ENCODE measurements around the gene ELOA. TPM values are rescaled to one million over a fixed set of nuclear protein-coding genes. Genes with fewer than 3 reads are reported as not detected.

ELOA gene
- total and polyA plus RNA-seq, 2 of the 13 experiments (the other 11 are each of a cell fraction or from before 2014, with no cell fraction given), result 14.2 to 28.5 TPM

DNA sequence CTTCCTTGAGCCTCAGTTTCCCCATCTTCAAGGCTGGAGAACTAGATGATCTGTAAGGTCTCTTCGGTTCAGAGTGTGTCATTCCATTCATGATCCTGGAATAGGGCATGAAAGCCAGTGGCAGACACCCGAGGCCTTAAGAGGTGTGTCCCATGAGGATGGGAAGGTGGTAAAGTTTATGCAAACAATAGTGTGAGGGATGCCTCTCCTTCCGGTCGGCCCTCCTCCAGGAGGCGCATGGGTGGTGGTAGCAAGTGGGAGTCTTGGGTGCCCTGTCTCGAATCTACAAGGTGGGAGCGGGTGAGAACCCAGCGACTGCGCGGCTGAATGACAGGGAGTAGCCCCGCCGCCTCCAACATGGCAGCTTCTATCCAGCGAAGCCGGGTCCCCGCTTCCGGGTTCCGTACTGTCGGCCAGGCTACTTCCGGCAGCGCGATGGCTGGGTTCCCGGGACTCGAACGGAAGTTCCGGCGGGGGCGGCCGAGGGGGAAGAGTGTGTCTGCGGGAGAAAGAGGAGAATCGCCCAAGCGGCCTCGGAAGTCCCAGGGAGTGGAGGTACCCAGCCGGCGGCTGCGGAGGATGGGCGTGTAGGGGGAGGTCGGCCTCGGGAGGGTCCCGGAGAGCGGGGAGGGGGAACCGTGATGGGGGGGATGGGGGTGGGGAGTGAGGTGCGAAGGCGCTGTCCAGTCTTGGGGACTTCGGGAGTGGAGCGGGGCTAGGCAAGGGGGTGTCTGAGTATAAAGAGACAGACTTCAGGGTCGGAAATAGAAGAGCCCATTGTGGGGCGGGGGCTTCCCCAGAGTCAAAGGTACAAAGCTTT is 47.6 kb downstream of the ELOA start, which contains the start of gene LYPLA2 (continued):
- TF ChIP-seq, protein P1, sequence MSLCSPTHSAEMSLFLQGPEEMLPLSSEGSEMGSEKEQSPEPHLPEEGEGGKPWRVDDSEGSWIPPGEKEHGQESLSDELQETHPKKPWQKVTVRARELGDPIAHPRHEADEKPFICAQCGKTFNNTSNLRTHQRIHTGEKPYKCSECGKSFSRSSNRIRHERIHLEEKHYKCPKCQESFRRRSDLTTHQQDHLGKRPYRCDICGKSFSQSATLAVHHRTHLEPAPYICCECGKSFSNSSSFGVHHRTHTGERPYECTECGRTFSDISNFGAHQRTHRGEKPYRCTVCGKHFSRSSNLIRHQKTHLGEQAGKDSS (CRISPR knock-in tag; IDR thresholded peaks at IDR 0.05; ENCODE audit: borderline replicate concordance, low read depth), result no peak
- no peak for TF ChIP-seq POLR2AphosphoS2 (IDR thresholded peaks at IDR 0.05; ENCODE audit: low read depth, low read length)
- TF ChIP-seq JDP2 (CRISPR knock-in tag; IDR thresholded peaks at IDR 0.05; ENCODE audit: borderline replicate concordance), result no peak
- TF ChIP-seq ZFP41 (CRISPR knock-in tag; IDR thresholded peaks at IDR 0.05; ENCODE audit: borderline replicate concordance), result no peak
- TF ChIP-seq PAF1 (CRISPR knock-in tag; IDR thresholded peaks at IDR 0.05), result no peak
- TF ChIP-seq ZNF749 (CRISPR knock-in tag; IDR thresholded peaks at IDR 0.05; ENCODE audit: borderline replicate concordance), result no peak
- no peak for TF ChIP-seq KLF12 (CRISPR knock-in tag; IDR thresholded peaks at IDR 0.05; ENCODE audit: borderline replicate concordance)
- TF ChIP-seq ZNF598 (CRISPR knock-in tag; IDR thresholded peaks at IDR 0.05; ENCODE audit: borderline replicate concordance), result no peak
- no peak for TF ChIP-seq IRF1 (CRISPR knock-in tag; IDR thresholded peaks at IDR 0.05; ENCODE audit: low read depth)
- TF ChIP-seq STAG1 (CRISPR knock-in tag; IDR thresholded peaks at IDR 0.05), result no peak
- TF ChIP-seq CENPT (CRISPR knock-in tag; IDR thresholded peaks at IDR 0.05; ENCODE audit: low read depth), result no peak
- no peak for TF ChIP-seq ZKSCAN1 (IDR thresholded peaks at IDR 0.05; ENCODE audit: low read length)
- no peak for TF ChIP-seq ARNT (IDR thresholded peaks at IDR 0.05)
- TF ChIP-seq YEATS2 (CRISPR knock-in tag; IDR thresholded peaks at IDR 0.05; ENCODE audit: borderline replicate concordance), result peak; percentile 73; the same call in 1 of the 2 replicates
- no peak for TF ChIP-seq TMF1 (CRISPR knock-in tag; IDR thresholded peaks at IDR 0.05; ENCODE audit: low read depth)
- TF ChIP-seq HBP1 (CRISPR knock-in tag; IDR thresholded peaks at IDR 0.05; ENCODE audit: low read depth), result no peak; the same call in 1 of the 2 replicates
- no peak for TF ChIP-seq TCF7 (IDR thresholded peaks at IDR 0.05; ENCODE audit: low read depth)
- peak; percentile 86 for TF ChIP-seq HOXA3 (CRISPR knock-in tag; IDR thresholded peaks at IDR 0.05)
- TF ChIP-seq RXRB (CRISPR knock-in tag; IDR thresholded peaks at IDR 0.05; ENCODE audit: borderline replicate concordance), result peak; percentile 26; the same call in 1 of the 2 replicates
- no peak for TF ChIP-seq ZZZ3 (CRISPR knock-in tag; IDR thresholded peaks at IDR 0.05; ENCODE audit: borderline replicate concordance)
- no peak for TF ChIP-seq CHCHD3 (CRISPR knock-in tag; IDR thresholded peaks at IDR 0.05)
- TF ChIP-seq ARNT2 (CRISPR knock-in tag; IDR thresholded peaks at IDR 0.05; ENCODE audit: low read depth), result no peak
- no peak for TF ChIP-seq ZFYVE20 (CRISPR knock-in tag; IDR thresholded peaks at IDR 0.05; ENCODE audit: borderline replicate concordance, low read depth)
- TF ChIP-seq KDM5A (IDR thresholded peaks at IDR 0.05; ENCODE audit: borderline replicate concordance, low read length), result no peak; the same call in 1 of the 2 replicates
- peak; percentile 54; the same call in 1 of the 2 replicates for TF ChIP-seq ATF7-NPFF (CRISPR knock-in tag; IDR thresholded peaks at IDR 0.05; ENCODE audit: low read depth)
- no peak for TF ChIP-seq ZNF230 (CRISPR knock-in tag; IDR thresholded peaks at IDR 0.05)
- peak; percentile 53; the same call in 1 of the 2 replicates for TF ChIP-seq SOX5 (CRISPR knock-in tag; IDR thresholded peaks at IDR 0.05; ENCODE audit: borderline replicate concordance)
- TF ChIP-seq ZNF253 (CRISPR knock-in tag; IDR thresholded peaks at IDR 0.05; ENCODE audit: borderline replicate concordance), result no peak
- TF ChIP-seq SALL2 (CRISPR knock-in tag; IDR thresholded peaks at IDR 0.05), result 0 out of 2 replicates have a peak, but pooled peaks have one; percentile 47
